ENCODE results near the gene RALGPS1.

DNA sequence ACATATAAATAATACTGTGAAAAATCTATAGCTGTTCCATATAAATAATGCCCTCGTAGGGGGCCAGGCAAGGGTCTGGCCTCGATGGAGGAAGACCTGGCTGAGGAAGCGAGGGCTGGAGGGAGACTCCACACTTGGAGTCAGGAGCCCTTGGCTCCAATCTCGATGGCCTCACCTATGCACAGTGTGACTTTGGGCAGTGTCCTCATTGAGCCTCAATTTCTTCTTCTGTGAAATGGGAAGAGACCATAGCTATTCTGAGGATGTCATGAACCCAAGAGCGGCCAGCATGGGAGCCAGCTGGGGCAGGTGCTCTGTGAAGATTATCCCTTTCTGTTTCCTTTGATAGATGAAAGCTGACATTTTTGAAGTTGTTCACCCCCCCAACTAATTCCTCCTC lies 183.1 kb downstream of the RALGPS1 start:
- TF ChIP-seq, protein P1, sequence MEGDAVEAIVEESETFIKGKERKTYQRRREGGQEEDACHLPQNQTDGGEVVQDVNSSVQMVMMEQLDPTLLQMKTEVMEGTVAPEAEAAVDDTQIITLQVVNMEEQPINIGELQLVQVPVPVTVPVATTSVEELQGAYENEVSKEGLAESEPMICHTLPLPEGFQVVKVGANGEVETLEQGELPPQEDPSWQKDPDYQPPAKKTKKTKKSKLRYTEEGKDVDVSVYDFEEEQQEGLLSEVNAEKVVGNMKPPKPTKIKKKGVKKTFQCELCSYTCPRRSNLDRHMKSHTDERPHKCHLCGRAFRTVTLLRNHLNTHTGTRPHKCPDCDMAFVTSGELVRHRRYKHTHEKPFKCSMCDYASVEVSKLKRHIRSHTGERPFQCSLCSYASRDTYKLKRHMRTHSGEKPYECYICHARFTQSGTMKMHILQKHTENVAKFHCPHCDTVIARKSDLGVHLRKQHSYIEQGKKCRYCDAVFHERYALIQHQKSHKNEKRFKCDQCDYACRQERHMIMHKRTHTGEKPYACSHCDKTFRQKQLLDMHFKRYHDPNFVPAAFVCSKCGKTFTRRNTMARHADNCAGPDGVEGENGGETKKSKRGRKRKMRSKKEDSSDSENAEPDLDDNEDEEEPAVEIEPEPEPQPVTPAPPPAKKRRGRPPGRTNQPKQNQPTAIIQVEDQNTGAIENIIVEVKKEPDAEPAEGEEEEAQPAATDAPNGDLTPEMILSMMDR (IDR thresholded peaks at IDR 0.05 in 8 of 11, conservative IDR thresholded peaks at IDR 0.05 in 3 of 11) = no peak
- TF ChIP-seq POLR2AphosphoS5 (IDR thresholded peaks at IDR 0.05) (no peak), POLR2A (IDR thresholded peaks at IDR 0.05) (no peak)
